CD4-positive, alpha-beta T cell treated with Interleukin-10 for 1 hour (primary cell): Measurements from ENCODE around the gene OR4M2.
"Not testable (repeated sequence)": the region's sequence is repeated elsewhere in the genome, so short reads cannot be mapped to it uniquely, and the experiment has no call there.

Experiments
- DNase-seq: peaks from one replicate; pipeline ENCODE4 v3.0.0-alpha.2; 2020

Gene OR4M2

GRCh38 chr15:22080227-22080626, at the start of gene OR4M2:
Gene OR4M2, plus strand, starts transcription at chr15:22080527. Its CDS starts 98 bp downstream, at chr15:22080625.
- DNase-seq, result not testable (repeated sequence)

- DNase-seq, result not testable (repeated sequence)
Measured at GRCh38 chr15:22069267-22069666, 11.1 kb upstream of the OR4M2 start.

GRCh38 chr15:22081386-22081785, 1.1 kb downstream of the OR4M2 start:
- DNase-seq, result not testable (repeated sequence)

GRCh38 chr15:22098616-22099253, 18.4 kb downstream of the OR4M2 start:
- not testable (repeated sequence) for DNase-seq

GRCh38 chr15:22099289-22099891, 19.1 kb downstream of the OR4M2 start:
- not testable (repeated sequence) for DNase-seq

GRCh38 chr15:22122033-22122432, 41.7 kb downstream of the OR4M2 start:
- DNase-seq, result not testable (repeated sequence)
